Fibroblast of skin of right quadriceps (primary cell): ENCODE measurements around the gene PXK.

ENCODE experiments used
- DNase-seq: peaks from one replicate; pipeline ENCODE4 v3.0.0-alpha.2; 2013

Gene PXK

DNA sequence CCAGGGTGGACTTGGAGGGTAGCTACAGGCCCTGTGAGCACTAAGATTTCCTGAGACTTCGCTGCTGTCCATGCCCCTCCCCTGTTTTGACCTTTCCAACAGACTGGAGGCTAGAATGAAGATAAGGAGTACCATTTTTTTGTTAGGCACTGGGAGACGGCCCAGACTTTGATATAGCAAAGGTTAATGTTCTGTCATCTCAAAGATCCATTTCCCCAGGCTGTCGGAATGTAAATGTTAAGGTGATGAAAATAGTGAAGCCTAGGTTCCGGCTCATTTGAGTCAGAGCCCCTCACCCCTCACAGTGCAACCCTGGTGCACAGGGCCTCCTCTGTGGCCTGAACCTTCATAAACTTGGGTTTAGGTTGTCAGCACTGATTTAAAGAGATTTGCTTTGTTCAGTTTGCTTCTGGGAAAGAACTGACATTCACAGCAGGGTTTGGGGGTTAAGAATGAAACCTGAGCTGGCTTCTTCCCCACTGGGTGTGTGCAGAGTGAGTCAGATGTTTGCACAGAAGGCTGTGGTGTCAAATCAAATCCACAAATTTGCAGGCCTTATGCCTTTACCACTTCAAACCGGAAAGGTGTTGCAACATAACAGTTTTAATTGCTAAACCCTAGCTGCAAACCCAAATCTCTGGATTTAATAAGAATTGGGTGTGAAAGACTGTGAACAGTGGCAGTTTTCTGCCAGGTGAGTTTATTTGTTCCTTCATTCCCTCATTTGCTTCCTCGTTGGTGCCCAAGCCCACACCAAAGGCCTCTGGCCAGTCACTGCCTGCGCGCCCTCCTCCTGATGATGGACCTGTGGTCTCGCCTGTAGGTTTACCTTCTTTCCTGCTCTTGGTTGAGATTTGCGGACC lies 138.6 kb downstream of the PXK start:
- peak; percentile 97 for DNase-seq

DNA sequence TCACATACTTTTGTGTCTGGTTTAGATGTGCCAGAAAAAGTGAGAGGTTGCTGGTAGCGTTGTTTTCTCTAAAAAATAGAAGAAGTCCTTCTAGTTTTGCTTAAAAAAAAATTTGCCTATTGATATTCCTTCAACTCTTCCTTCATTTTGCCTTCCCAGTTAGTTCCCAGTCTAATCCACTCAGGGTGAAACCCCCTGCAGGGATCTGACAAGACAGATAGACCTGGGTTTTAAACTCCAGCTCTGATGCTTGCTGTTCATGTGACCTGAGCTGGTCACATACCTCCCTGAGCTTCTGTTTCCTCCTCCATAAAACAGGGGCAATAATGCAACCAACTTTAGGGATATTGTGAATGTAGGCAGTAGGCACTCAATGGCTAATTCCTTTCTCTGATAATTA lies 140.6 kb downstream of the PXK start:
- DNase-seq = no peak

GRCh38 chr3:58474348-58474911 lies 141.7 kb downstream of the PXK start:
- no peak for DNase-seq

- no peak for DNase-seq
Measured at GRCh38 chr3:58474967-58475578, 142.4 kb downstream of the PXK start.
